ENCODE results near the gene MFSD2A.
"Not testable (repeated sequence)": the region's sequence is repeated elsewhere in the genome, so short reads cannot be mapped to it uniquely, and the experiment has no call there.

The MFSD2A gene

DNA sequence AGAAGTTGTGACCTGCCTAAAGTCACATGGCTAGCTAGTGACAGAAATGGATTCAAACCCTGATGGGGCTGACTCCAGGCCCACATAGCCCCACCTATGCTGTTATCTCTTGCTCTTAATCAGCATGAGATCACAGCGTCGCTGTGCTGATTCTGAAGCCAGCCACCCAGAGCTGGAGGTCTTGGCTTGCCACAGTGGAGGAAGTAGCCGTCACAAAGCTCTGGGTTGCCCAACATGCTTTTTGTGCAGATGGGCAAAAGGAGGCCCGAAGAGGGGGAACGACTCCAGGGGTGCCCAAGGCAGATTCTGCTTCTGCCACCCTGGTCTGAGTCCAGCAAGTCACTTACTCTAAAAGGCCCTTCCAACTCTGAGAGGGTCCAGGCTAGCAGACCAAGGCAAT is 14.7 kb upstream of the MFSD2A start:
- no peak for DNase-seq (ENCODE audit: low read depth in 1 of 2, low spot score in 1 of 2)

- DNase-seq (ENCODE audit: low read depth in 1 of 2, low spot score in 1 of 2), result no peak
Measured at GRCh38 chr1:39940980-39941871, 13.7 kb upstream of the MFSD2A start.

DNA sequence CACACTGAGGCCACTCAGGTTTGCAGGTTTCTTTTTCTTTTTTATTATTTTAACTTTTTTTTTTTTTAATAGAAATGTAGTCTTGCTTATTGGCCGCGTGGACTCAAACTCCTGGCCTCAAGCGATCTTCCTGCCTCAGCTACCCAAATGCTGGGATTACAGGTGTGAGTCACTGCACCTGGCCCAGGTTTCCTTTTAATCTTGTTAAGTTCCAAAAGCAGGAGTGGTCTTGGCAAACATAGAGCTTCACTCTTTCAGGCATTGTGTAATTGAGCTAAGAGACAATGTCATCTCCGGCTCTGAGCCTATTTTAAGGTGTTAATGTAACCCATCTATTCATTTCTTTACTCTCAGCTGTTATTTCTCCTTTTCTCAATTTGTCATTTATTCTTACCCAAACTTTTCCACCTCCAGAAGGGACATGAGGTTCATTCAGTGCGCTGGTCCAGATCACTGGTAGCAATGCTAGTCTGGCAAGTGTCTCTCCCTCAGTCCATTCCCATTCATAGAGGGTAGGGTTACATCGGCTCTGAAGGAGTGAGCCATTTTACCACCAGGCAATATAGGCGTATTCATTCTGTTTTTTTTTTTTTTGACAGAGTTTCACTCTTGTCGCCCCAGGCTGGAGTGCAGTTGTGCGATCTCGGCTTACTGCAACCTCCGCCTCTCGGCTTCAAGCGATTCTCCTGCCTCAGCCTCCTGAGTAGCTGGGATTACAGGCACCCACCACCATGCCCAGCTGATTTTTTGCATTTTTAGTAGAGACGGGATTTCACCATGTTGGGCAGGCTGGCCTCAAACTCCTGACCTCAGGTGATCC is 11.3 kb upstream of the MFSD2A start:
- no peak for DNase-seq (ENCODE audit: low read depth in 1 of 2, low spot score in 1 of 2)

- no peak for DNase-seq (ENCODE audit: low read depth in 1 of 2, low spot score in 1 of 2)
Measured at GRCh38 chr1:39944410-39945112, 10.4 kb upstream of the MFSD2A start.

DNA sequence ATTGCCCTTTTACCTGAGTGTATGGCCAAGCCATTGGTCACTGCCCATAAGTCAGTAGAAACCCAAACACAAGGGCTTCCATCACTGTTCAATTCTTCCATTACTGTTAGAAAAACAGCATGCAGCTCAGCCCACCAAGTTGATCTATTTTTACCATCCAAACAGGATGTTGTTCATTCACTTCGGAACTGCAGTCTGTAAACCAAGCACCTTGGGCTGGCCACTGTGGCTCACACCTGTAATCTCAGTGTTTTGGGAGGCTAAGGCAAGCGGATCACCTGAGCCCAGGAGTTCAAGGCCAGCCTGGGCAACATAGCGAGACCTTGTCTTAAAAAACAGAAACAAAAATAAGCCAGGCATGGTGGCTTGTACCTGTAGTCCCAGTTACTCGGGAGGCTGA is 8.7 kb upstream of the MFSD2A start:
- DNase-seq (ENCODE audit: low read depth in 1 of 2, low spot score in 1 of 2), result no peak

DNA sequence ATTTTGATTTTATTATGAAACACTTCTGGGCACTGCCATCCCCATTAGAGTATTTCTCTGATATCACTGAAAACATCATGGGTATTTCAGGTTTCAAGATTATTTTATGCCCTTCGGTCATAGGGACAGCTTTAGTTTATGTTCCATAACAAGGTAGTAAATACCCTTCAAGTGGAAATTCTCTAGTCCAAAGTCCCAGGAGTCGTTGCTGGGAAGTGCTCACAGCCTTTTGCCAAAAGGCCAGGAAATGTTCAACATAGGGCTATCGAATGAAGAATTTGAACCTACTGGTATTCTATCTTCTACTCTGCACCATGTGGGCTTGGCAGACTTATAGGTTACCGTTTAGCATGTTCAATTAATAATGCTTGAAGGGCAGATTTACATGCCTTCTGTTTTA is 7.7 kb upstream of the MFSD2A start:
- no peak for DNase-seq (ENCODE audit: low read depth in 1 of 2, low spot score in 1 of 2)

GRCh38 chr1:39949891-39950290 is 5.1 kb upstream of the MFSD2A start:
- DNase-seq (ENCODE audit: low read depth in 1 of 2, low spot score in 1 of 2), result no peak

- no peak for DNase-seq (ENCODE audit: low read depth in 1 of 2, low spot score in 1 of 2)
Measured at GRCh38 chr1:39951926-39952325, 3.0 kb upstream of the MFSD2A start.

GRCh38 chr1:39952359-39953110 is 2.4 kb upstream of the MFSD2A start:
- DNase-seq (ENCODE audit: low read depth in 1 of 2, low spot score in 1 of 2), result no peak

GRCh38 chr1:39954324-39954869 is 548 bp upstream of the MFSD2A start:
- DNase-seq (ENCODE audit: low read depth in 1 of 2, low spot score in 1 of 2), result no peak

- DNase-seq (ENCODE audit: low read depth in 1 of 2, low spot score in 1 of 2), result peak in 1 of 2 donors; percentile 40
Measured at GRCh38 chr1:39955547-39956539, 898 bp downstream of the MFSD2A start.

DNA sequence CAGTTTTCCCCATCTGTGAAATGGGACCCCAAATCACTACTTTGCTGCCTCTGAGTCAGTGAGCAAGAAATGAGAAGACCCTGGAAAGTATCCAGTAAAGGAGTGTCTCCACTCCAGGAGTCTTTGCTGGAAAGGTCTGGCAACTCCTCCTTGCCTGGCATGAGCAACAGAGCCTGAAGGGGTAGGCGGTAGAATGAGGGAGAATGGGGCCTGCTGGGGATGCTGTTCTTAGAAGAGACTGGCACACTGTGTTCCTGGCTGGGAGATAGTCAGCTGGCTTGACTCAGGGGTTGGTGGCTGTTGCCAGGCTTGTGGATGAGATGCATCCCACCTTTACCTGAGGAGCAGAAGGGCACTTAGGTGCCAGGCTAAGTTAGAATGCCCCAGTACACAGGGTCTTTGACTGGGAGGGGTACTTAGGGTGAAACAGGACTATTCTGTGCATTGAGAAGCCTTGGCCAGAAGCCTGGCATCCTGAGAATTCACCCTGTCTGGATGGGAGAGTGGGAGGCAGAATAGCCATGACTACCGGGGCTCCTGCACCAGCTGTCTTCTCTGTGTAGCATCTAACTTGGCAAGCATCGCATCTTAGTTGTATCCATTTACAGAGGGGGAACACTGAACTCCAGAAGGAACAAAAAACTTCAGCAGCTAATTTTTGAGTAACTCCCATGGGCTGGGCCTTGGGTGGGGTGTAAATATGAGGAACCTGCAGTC is 2.5 kb downstream of the MFSD2A start:
- DNase-seq (ENCODE audit: low read depth in 1 of 2, low spot score in 1 of 2), result no peak

DNA sequence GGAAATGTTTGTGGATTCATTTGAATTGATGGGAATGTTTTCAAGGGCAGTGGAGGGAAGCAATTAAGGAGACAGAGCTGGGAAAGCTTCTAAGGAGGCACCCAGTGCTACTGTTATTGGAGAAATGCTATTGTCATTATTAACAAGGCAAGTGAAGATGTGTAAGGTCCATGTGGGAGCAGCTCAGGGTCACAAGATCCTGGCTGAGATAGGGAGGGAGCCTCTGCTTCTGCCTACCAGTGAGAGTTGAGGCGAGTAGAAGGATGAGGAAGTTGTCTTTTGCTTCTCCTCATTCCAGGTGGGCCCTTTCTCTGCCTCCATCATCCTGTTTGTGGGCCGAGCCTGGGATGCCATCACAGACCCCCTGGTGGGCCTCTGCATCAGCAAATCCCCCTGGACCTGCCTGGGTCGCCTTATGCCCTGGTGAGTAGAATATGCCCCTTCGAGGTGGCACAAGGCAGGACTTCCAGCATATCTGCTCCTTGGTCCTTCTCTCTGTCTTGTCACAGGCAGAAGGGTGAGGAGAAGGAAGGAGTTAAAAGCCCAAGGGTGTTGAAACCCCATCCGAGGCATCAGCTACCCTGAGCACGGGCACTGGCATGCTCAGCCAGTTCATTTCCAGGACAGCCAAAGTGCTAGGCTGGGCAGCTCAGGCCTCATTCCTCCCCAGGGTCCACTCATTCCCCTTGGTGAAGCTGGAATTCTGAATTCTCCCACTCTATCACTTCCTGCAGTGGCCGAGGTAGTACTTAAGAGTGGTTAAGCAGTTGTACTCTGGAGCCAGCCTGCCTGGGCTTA is 3.7 kb downstream of the MFSD2A start:
- DNase-seq (ENCODE audit: low read depth in 1 of 2, low spot score in 1 of 2), result no peak

DNA sequence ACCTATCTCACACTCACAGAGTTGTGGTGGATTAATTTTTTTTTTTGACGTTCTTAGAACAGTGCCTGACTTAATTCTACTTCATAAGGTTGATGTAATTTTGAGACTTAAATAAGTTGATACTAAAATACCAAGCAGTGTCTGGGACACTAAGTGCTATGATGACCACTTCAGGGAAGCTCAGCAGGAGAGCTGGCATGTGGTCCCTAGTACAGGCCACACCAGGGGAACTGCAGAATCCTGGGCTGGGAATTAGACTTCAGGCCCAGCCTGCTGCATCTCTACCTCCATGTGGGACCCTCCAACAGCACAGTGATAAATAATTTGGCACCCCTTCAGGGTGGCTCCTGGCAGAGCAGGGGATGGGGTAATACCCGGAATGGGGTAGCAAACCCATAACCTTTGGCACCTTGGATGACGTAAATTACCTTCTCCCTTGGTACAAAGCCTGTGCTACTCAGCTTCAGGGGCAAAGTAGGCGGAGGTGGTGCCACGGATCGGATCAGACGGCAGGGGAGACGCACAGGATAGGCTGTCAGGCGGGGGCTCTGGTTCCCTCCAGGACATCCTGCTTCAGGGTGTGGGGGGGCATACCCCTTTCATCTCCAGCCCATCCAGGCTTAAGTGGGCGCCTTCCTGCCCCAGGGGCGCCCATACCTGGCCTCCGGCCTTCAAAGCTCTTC is 4.8 kb downstream of the MFSD2A start:
- DNase-seq (ENCODE audit: low read depth in 1 of 2, low spot score in 1 of 2), result no peak

DNA sequence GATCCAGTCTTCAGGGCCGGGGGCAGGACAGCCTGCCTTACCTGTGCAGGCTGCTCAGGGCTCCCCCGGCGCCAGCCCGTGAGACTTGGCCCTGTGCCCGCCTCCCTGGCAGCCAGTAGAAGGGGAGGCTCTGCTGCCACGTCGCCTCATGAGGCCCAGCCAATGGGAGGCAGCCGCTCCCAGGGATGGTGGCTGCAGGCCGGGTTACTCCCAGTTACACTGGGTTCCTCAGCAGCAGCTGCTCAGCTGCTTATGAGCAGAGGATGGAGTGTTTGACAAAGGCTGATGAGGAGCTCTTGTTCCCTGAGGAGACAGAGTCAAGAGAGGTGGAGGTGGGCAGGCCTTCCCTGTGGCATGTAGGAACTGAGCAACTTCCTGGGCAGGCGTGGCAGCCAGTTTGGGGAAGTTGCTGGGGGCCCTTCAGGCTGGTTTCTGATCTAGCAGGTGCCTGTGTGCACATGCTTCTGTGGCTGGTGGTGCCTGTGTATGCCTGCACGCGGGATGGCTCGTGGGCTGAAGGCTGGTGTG is 5.5 kb downstream of the MFSD2A start:
- DNase-seq (ENCODE audit: low read depth in 1 of 2, low spot score in 1 of 2), result no peak

GRCh38 chr1:39962450-39962825 is 7.5 kb downstream of the MFSD2A start:
- DNase-seq (ENCODE audit: low read depth in 1 of 2, low spot score in 1 of 2), result no peak

GRCh38 chr1:39962964-39963363 is 8.0 kb downstream of the MFSD2A start:
- DNase-seq (ENCODE audit: low read depth in 1 of 2, low spot score in 1 of 2), result not testable (repeated sequence)
